NT2/D1 (cell line): Measurements from ENCODE around the gene ABCA7.

Experiments
- DNase-seq: peaks from one replicate; pipeline ENCODE4 v3.0.0-alpha.2; 2011; ENCODE audit warnings: low read depth, low spot score
- H3K27me3 ChIP-seq: 2 replicates; pipeline ENCODE4 v1.6.0; 2011; ENCODE audit warnings: mild to moderate bottlenecking; ENCODE audit not compliant: insufficient read length, insufficient read depth
- H3K36me3 ChIP-seq: 2 replicates; pipeline ENCODE4 v1.6.1; 2011; ENCODE audit warnings: mild to moderate bottlenecking, low read length, mixed read lengths; ENCODE audit not compliant: insufficient read depth, insufficient read length
- H3K4me1 ChIP-seq: 2 replicates; pipeline ENCODE4 v1.5.1; 2011; ENCODE audit not compliant: insufficient read depth, insufficient read length
- H3K4me3 ChIP-seq: 2 replicates; pipeline ENCODE4 v1.5.1; 2011; ENCODE audit warnings: low read depth; ENCODE audit not compliant: insufficient read length
- H3K9ac ChIP-seq: 2 replicates; pipeline ENCODE4 v1.6.0; 2011; ENCODE audit warnings: low read depth; ENCODE audit not compliant: insufficient read length
- H3K9me3 ChIP-seq: 2 replicates; pipeline ENCODE4 v1.5.1; 2011; ENCODE audit warnings: mild to moderate bottlenecking, low read length; ENCODE audit not compliant: insufficient read depth
- SUZ12 ChIP-seq: IDR thresholded peaks from 2 replicates; pipeline ENCODE4 v1.6.1; 2011; ENCODE audit not compliant: insufficient read length, insufficient read depth; ENCODE audit errors: extremely low read depth
- YY1 ChIP-seq: IDR thresholded peaks from 2 replicates; pipeline ENCODE4 v1.6.1; 2011; ENCODE audit not compliant: insufficient read length, insufficient read depth
- ZNF274 ChIP-seq: IDR thresholded peaks from 2 replicates; pipeline ENCODE4 v1.6.1; 2011; ENCODE audit warnings: mild to moderate bottlenecking, low read depth, low read length

Gene ABCA7

DNA sequence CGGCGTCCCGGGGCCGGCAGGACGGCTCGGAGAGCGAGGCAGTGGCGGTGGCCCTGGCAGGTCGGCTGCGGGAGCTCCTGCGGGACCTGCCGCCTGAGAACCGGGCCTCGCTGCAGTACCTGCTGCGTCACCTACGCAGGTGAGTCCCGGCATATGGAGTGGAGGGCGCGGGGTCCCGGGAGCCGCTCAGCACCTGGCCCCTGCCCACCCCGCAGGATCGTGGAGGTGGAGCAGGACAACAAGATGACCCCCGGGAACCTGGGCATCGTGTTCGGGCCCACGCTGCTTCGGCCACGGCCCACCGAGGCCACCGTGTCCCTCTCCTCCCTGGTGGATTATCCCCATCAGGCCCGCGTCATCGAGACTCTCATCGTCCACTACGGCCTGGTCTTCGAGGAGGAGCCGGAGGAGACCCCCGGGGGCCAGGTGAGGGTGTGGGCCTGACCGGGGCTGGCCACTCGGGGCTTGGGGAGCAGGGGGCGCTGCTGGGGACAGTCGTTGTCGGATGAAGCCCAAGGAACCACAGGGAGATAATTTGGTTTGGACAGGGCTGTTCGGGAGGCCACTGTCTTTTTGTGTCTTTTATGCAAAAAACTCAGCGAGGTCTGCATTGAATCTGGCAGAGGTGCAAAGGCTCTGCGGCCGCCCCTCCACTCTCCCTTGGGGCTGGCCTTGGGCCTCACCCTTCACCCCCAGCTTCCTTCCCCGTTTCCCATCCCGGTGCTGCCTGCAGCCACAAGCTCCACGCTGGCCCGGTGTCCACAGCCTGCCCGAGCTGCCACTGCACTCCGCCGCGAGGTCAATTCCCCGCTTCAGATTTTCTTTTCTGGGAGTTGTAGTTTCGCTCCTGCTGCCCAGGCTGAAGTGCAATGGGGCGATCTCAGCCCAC is 43.3 kb downstream of the ABCA7 start:
- no peak for TF ChIP-seq SUZ12
- TF ChIP-seq YY1 = no peak
- TF ChIP-seq ZNF274 = no peak
- no peaks in the 10 kb centered on the region for H3K27me3 ChIP-seq
- no peaks in the 10 kb centered on the region for H3K9me3 ChIP-seq
- no peak overlapping the region for H3K4me3 ChIP-seq
- peaks cover 19% of the 10 kb centered on the region for H3K4me1 ChIP-seq
- H3K9ac ChIP-seq = peak overlapping the region; percentile 32
- DNase-seq = no peak
- peaks cover 76% of the 10 kb centered on the region for H3K36me3 ChIP-seq

DNA sequence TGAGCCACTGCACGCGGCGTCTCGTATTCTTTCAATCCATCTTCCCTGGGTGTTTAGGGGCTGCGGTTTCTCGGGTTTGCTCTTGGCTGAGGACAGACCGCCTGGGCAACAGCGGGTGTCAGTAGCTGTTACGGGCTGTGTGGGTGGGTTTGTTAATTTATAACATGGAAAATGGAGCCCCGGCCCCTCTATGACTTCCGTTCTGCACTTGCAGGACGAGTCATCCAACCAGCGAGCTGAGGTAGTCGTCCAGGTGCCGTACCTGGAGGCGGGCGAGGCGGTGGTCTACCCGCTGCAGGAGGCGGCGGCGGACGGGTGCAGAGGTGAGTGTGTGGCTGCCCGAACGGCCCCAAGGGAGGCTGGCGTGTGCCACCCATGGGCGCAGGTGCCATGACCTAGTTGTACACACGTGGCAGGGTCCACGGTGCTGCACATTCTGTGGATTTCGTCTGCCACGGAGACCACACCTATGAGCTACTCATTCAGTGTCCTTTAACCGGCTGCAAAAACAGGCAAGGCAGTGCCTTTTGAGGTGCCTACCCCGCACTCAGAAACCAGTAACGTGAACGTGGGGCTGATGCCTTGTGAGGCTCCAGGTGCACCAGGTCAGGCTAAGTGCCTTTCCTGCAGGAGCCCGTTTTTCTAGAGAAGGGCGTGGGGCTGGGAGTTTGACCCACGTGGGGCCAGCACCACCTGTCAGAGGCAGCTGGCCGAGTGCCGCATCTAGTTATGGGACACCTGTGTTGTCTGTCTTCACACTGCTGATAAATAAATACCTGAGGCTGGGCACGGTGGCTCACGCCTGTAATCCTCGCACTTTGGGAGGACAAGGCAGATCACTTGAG is 44.3 kb downstream of the ABCA7 start:
- no peak for DNase-seq
- Histone ChIP-seq H3K9me3 (no peaks in the 10 kb centered on the region), H3K27me3 (no peaks in the 10 kb centered on the region), H3K36me3 (peaks cover 87% of the 10 kb centered on the region), H3K9ac (no peak overlapping the region), H3K4me1 (peaks cover 21% of the 10 kb centered on the region), H3K4me3 (no peak overlapping the region)
- TF ChIP-seq ZNF274 (no peak), YY1 (no peak), SUZ12 (no peak)

DNA sequence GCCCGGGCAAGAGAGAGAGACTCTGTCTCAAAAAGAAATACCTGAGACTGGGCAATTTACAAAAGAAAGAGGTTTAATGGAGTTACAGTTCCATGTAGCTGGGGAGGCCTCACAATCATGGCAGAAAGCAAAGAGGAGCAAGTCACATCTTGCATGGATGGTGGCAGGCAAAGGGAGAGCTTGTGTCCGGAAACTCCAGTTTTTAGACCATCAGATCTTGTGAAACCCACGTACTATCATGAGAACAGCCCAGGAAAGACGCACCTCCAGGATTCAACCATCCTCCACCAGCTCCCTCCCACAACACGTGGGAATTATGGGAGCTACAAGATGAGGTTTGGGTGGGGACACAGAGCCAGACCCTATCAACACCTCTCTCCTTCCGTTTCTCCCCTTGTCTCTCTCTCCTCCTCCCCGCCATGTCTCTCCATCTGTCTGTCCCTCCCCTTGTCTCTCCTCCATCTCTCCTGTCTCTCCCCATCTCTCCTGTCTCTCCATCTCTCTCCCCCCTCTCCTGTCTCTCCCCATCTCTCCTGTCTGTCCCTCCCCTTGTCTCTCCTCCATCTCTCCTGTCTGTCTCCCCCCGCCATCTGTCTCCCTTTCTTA is 45.2 kb downstream of the ABCA7 start:
- Histone ChIP-seq H3K4me3 (no peak overlapping the region), H3K9ac (peak overlapping the region; percentile 21), H3K9me3 (no peaks in the 10 kb centered on the region), H3K27me3 (no peaks in the 10 kb centered on the region), H3K4me1 (peaks cover 21% of the 10 kb centered on the region), H3K36me3 (peaks cover 82% of the 10 kb centered on the region)
- no peak for DNase-seq
- TF ChIP-seq YY1 (no peak), ZNF274 (no peak), SUZ12 (no peak)

DNA sequence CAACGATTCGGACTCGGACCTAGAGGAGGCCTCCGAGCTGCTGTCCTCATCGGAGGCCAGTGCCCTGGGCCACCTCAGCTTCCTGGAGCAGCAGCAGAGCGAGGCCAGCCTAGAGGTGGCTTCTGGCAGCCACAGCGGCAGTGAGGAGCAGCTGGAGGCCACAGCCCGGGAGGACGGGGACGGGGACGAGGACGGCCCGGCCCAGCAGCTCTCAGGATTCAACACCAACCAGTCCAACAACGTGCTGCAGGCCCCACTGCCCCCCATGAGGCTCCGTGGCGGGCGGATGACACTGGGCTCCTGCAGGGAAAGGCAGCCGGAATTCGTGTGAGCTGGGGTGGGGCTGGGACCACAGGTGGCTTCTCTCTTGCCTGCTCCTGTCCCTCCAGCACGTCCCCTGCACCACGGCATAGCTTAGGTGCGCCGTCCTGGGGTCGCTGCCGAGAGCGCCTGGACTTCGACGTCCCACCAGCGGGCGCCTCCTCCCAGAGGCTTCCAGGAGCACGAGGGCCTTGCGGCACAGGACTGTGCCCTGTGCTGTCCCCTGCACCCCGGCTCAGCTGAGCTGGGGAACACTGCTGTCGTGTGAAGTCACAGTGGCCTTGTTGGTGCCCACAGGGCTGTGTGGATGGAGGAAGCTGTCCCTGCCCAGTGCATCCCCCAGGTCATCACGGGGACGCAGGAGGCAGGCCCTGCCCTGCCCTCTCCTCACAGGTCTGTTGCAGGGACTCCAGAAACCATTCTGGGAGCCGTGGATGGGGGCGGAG is 46.0 kb downstream of the ABCA7 start:
- Histone ChIP-seq H3K27me3 (no peaks in the 10 kb centered on the region), H3K36me3 (peaks cover 79% of the 10 kb centered on the region), H3K9ac (peak overlapping the region; percentile 42), H3K9me3 (no peaks in the 10 kb centered on the region), H3K4me3 (no peak overlapping the region), H3K4me1 (peaks cover 21% of the 10 kb centered on the region)
- DNase-seq = no peak
- TF ChIP-seq SUZ12 = no peak
- no peak for TF ChIP-seq YY1
- TF ChIP-seq ZNF274 = no peak

DNA sequence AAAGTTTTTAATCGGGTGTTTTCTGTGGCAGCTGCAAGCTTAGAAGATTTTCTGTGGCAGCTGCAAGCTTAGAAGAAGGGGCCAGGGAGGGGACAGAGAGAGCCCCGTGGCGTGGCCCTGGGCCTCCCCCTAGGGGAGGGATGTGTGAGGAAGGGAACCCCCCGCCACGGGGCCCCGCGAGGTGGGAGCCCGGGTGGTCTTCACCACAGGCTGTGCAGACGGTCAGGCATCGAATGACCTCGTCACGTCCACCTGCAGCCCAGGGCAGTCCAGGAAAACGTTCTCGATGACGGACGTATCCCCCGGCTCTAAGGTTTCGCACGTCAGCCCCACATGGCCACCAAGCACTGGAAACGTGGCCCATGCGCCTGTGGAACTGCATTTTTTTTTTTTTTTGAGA is 46.7 kb downstream of the ABCA7 start:
- peaks cover 17% of the 10 kb centered on the region for H3K4me1 ChIP-seq
- H3K36me3 ChIP-seq = peaks cover 83% of the 10 kb centered on the region
- no peak overlapping the region for H3K4me3 ChIP-seq
- H3K27me3 ChIP-seq = no peaks in the 10 kb centered on the region
- no peak for TF ChIP-seq SUZ12
- TF ChIP-seq YY1 = no peak
- no peak for TF ChIP-seq ZNF274
- peak overlapping the region; percentile 42 for H3K9ac ChIP-seq
- no peaks in the 10 kb centered on the region for H3K9me3 ChIP-seq
- no peak for DNase-seq

DNA sequence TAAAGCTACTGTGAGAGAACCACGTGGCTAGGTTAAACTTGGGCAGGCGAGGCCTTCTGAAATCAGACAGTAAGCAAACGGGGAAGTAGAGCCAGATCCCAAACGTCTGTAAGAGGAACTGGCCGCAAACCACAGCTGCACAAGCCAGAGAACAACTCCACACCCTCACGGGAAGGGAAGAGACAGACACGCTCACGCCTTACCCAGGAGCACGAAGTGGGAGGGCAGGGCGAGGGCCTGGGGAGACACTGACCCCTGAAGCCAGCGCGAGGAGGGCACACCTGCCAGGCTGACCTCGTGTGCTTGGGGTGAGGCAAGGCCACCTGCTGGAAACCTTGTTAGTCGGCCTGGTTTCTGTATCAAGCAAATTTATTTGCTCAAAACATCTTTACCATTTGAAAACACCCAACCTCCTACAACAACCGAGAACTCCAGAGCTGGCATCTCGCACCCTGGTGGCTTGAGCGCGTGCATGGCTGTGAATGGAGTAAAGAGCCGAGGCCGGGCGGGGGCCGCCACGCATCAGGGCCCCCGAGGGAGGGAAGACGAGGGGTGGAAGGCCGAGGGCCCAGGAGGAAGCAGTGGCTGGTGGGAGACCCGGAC is 48.0 kb downstream of the ABCA7 start:
- Histone ChIP-seq H3K27me3 (no peaks in the 10 kb centered on the region), H3K4me3 (no peak overlapping the region), H3K36me3 (peaks cover 88% of the 10 kb centered on the region), H3K9me3 (no peaks in the 10 kb centered on the region), H3K4me1 (peaks cover 14% of the 10 kb centered on the region), H3K9ac (no peak overlapping the region)
- no peak for DNase-seq
- TF ChIP-seq YY1 (no peak), SUZ12 (no peak), ZNF274 (no peak)
